GM12878 (cell line): ENCODE data around the gene FANCL. TPM values are rescaled to one million over a fixed set of nuclear protein-coding genes. Genes with fewer than 3 reads are reported as not detected.

Experiments
- ATAC-seq: fragments of 200-7000 bp; cut with Tn5 transposase; 3 replicates; pipeline ENCODE4 v1.9.1; 2020; ENCODE audit warnings: mild to moderate bottlenecking, moderate library complexity
- BruUV-seq: library from RNA; stranded (reverse); fragments of 400-500 nt; replicated peaks from 2 replicates; lab custom pipeline; 2021; lab: Mats Ljungman, UMichigan
- CTCF ChIA-PET: fragments of 300-600 bp; sonication (Branson Sonifier 250); formaldehyde crosslinking; extraction: SDS; loops from one replicate; lab custom pipeline; 2021; ENCODE audit warnings: inconsistent platforms; lab: Yijun Ruan, JAX
- POLR2A ChIA-PET: fragments of 350-600 bp; formaldehyde crosslinking; extraction: SDS; loops from one replicate; lab custom pipeline; 2021; ENCODE audit warnings: inconsistent platforms; lab: Charles Lee
- RAD21 ChIA-PET: fragments of 300-600 bp; sonication (Branson Sonifier 250); formaldehyde crosslinking; loops from one replicate; lab custom pipeline; 2023; ENCODE audit warnings: antibody characterized with exemption; ENCODE audit not compliant: unreplicated experiment; lab: Charles Lee
- SMC1A ChIA-PET: fragments of 300-600 bp; sonication (Branson Sonifier 250); formaldehyde crosslinking; loops from one replicate; lab custom pipeline; 2023; ENCODE audit not compliant: unreplicated experiment, uncharacterized antibody; lab: Charles Lee
- DNase-seq: peaks from one replicate; pipeline ENCODE4 v3.0.0-alpha.2; 2011; ENCODE audit warnings: low read depth, low spot score
- FAIRE-seq: peaks from 3 replicates; lab custom pipeline; 2011; peaks lifted over from hg19 to GRCh38; lab: Jason Lieb, UNC
- H2AFZ ChIP-seq: 2 replicates; pipeline ENCODE4 v1.6.0; 2011; ENCODE audit warnings: low read depth, low read length, control low read depth; ENCODE audit not compliant: control insufficient read depth
- H3K27ac ChIP-seq: 2 replicates; pipeline ENCODE4 v1.5.1; 2011; ENCODE audit warnings: control low read depth; ENCODE audit not compliant: control insufficient read depth, insufficient read depth
- H3K27me3 ChIP-seq, 2 experiments: replicated peaks in 1 of 2; 2 replicates each; pipeline versions ENCODE4 v1.6.0 to v1.6.1; 2011; ENCODE audit warnings: low read length in 1 of 2; ENCODE audit not compliant: control insufficient read depth in 2 of 2, insufficient read depth in 2 of 2
- H3K36me3 ChIP-seq, 2 experiments: 2 replicates each; pipeline ENCODE4 v1.5.1; 2011; ENCODE audit warnings: low read length in 1 of 2; ENCODE audit not compliant: control insufficient read depth in 2 of 2, insufficient read depth in 2 of 2
- H3K4me1 ChIP-seq: 2 replicates; pipeline ENCODE4 v1.6.1; 2011; ENCODE audit warnings: mild to moderate bottlenecking, low read length, moderate library complexity, mixed read lengths; ENCODE audit not compliant: control insufficient read depth, insufficient read depth
- H3K4me2 ChIP-seq: 2 replicates; pipeline ENCODE4 v1.6.0; 2011; ENCODE audit warnings: control low read depth; ENCODE audit not compliant: control insufficient read depth, insufficient read depth
- H3K4me3 ChIP-seq: fragments of 200-600 bp; sonication (generic); 2 replicates; pipeline ENCODE4 v1.5.1; 2016
- H3K79me2 ChIP-seq: 2 replicates; pipeline ENCODE4 v1.6.0; 2011; ENCODE audit warnings: low read length; ENCODE audit not compliant: control insufficient read depth, insufficient read depth
- H3K9ac ChIP-seq: 2 replicates; pipeline ENCODE4 v1.8.0; 2011; ENCODE audit warnings: low read length, control low read depth, mixed read lengths; ENCODE audit not compliant: control insufficient read depth, insufficient read depth
- H3K9me3 ChIP-seq: replicated peaks from 3 replicates; pipeline ENCODE4 v1.5.1; 2011; ENCODE audit warnings: mild to moderate bottlenecking, low read length; ENCODE audit not compliant: control insufficient read depth, insufficient read depth
- H4K20me1 ChIP-seq: 2 replicates; pipeline ENCODE4 v1.6.0; 2011; ENCODE audit not compliant: control insufficient read depth, insufficient read depth
- CBFB ChIP-seq: IDR thresholded peaks from 2 replicates; pipeline ENCODE4 v1.6.1; 2016; ENCODE audit warnings: antibody characterized with exemption, low read depth
- EP300 ChIP-seq, 2 experiments: fragments of 150-350 bp in 1 of 2; IDR thresholded peaks; 2 replicates each; pipeline ENCODE4 v1.6.1; 2011 to 2012; ENCODE audit warnings: low read depth in 2 of 2, low read length in 2 of 2, borderline replicate concordance in 1 of 2, improper control_type of control experiment in 1 of 2, inconsistent platforms in 1 of 2; ENCODE audit not compliant: control insufficient read depth in 1 of 2
- LARP7 ChIP-seq: fragments of 450-650 bp; IDR thresholded peaks from 2 replicates; pipeline ENCODE4 v1.6.1; 2017; ENCODE audit warnings: mild to moderate bottlenecking
- NR2C2 ChIP-seq: IDR thresholded peaks from 2 replicates; pipeline ENCODE4 v1.6.1; 2011; ENCODE audit warnings: borderline replicate concordance, low read depth; ENCODE audit not compliant: control insufficient read depth, insufficient read length
- PBX3 ChIP-seq: IDR thresholded peaks from 2 replicates; pipeline ENCODE4 v1.6.1; 2011; ENCODE audit warnings: mild to moderate bottlenecking, low read depth, low read length, moderate library complexity; ENCODE audit not compliant: insufficient replicate concordance
- RAD51 ChIP-seq: fragments of 450-650 bp; IDR thresholded peaks from 2 replicates; pipeline ENCODE4 v1.6.1; 2016; ENCODE audit warnings: moderate library complexity, mild to moderate bottlenecking, inconsistent platforms
- SMC3 ChIP-seq: IDR thresholded peaks from 2 replicates; pipeline ENCODE4 v1.6.1; 2011; ENCODE audit warnings: low read length, improper control_type of control experiment, borderline replicate concordance
- WGBS: methylation state at CpG from one replicate; pipeline ENCODE4 v1.1.6; 2016; ENCODE audit warnings: low lambda C conversion rate; ENCODE audit not compliant: insufficient replicate concordance, insufficient coverage; ENCODE audit errors: missing lambda C conversion rate; 5-methylcytosine and 5-hydroxymethylcytosine counted together
- in situ Hi-C: fragments of 300-500 bp; cut with MboI; formaldehyde crosslinking; loops from 9 replicates; pipeline ENCODE4 v1.14.3; 2018; ENCODE audit warnings: mixed read lengths
- intact Hi-C: fragments of 100-400 bp; cut with micrococcal nuclease; formaldehyde crosslinking; loops from one replicate; pipeline ENCODE4 v1.14.2; 2022; ENCODE audit not compliant: unreplicated experiment
- polyA plus RNA-seq, 11 experiments: library from polyadenylated mRNA; depleted of rRNA in 4 of 11; unstranded in 6 of 11; stranded (reverse) in 5 of 11; fragments of >200 nt; fragmentation: Nextera tagmentation in 4 of 11; fragmentation: Illumina TruSeq in 1 of 11; extraction: Ambion mirVana in 4 of 11; extraction: Trizol in 1 of 11; gene quantifications; 1 replicate in 1 of 11; 2 replicates in 10 of 11; pipeline versions ENCODE4 v1.2.1 to v1.2.3, GENCODE V29; 2011 to 2016; ENCODE audit warnings: inconsistent platforms in 2 of 11, missing spikeins in 2 of 11, low read depth in 1 of 11
- total RNA-seq, 4 experiments: library from RNA; depleted of rRNA in 3 of 4; stranded (reverse); fragments of >200 nt in 3 of 4; fragmentation: Illumina TruSeq in 1 of 4; extraction: Trizol in 1 of 4; gene quantifications; 2 replicates each; pipeline versions ENCODE4 v1.2.1 to v1.2.3, GENCODE V29; 2013 to 2021
- TF ChIP-seq, protein P1 (sequence below): IDR thresholded peaks from 2 replicates; pipeline ENCODE4 v1.6.1; 2011; ENCODE audit warnings: borderline replicate concordance, low read depth, mild to moderate bottlenecking, moderate library complexity, mixed read lengths, low read length; ENCODE audit not compliant: insufficient read depth; ENCODE audit errors: extremely low read length
- TF ChIP-seq, protein P2 (sequence below): IDR thresholded peaks from 2 replicates; pipeline ENCODE4 v1.6.1; 2012; ENCODE audit warnings: mild to moderate bottlenecking, low read depth, low read length

Gene FANCL
- total and polyA plus RNA-seq, 10 of the 15 experiments (the other 5 are each of a cell fraction or from before 2014, with no cell fraction given): 30.8 to 90.5 (median 52.3) TPM

DNA sequence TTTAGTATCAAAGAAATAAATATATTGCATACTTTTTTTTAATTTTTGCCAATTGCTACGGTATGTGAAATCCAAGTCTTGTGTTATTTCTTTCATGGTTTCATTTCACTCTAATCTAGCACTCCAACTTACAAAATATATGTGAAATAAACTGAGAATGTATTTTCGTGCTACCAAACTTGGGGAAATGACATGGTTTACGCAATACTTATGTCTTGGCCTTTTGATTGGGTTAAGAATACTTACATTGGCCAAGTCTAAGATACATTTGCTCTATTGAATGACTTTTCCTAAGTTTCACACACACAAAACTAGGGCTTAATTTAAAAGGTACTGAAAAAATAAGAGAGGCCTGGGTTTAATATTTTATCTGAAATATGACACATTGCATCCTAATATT lies 114.0 kb downstream of the FANCL start (continued):
- TF ChIP-seq EP300 (IDR thresholded peaks at IDR 0.05; ENCODE audit: borderline replicate concordance in 1 of 2, control insufficient read depth in 1 of 2, low read depth in 2 of 2, low read length in 2 of 2) (no peak), SMC3 (no peak), NR2C2 (no peak)

DNA sequence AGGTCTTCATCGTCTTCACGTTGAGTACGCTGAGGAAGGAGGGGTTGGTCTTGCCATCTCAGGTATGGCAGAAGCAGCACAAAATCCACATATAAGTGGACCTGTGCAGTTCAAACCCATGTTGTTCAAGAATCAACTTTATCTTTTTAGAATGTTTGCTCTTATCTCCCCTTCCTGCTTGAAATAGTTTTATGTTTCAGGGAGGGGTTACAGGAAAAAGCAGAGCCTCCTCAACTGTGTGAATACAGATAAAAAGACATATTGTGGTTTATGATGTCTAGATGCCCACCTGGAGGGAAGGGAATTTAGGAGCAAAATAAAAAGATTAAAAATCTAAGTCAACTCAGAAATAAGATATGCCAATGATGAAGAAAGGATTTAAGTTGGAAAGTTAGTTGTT lies 118.6 kb downstream of the FANCL start:
- BruUV-seq: no TSS peak
- SMC1A ChIA-PET: no interaction called here
- no peaks in the 10 kb centered on the region for H3K27me3 ChIP-seq
- POLR2A ChIA-PET: no interaction called here
- no peak for ATAC-seq
- intact Hi-C loops: no loop called here
- no peak overlapping the region for H3K4me2 ChIP-seq
- TF ChIP-seq LARP7 (no peak), NR2C2 (no peak)
- TF ChIP-seq, all 136 proteins: peak for 0
- 100% methylated on average over 3 of the region's 3 CpGs for WGBS
- Histone ChIP-seq H3K36me3 (no peaks in the 10 kb centered on the region; a peak in 1 of 4 replicates), H3K27ac (no peak overlapping the region), H2AFZ (no peak overlapping the region), H3K79me2 (no peaks in the 10 kb centered on the region), H3K4me3 (no peak overlapping the region), H4K20me1 (no peaks in the 10 kb centered on the region), H3K9me3 (peaks cover 1% of the 10 kb centered on the region; the same call in 2 of the 3 replicates), H3K4me1 (no peaks in the 10 kb centered on the region), H3K9ac (no peak overlapping the region)
- DNase-seq: no peak
- in situ Hi-C loops: no loop called here
- CTCF ChIA-PET: no interaction called here
- RAD21 ChIA-PET: no interaction called here
- FAIRE-seq: no peak

DNA sequence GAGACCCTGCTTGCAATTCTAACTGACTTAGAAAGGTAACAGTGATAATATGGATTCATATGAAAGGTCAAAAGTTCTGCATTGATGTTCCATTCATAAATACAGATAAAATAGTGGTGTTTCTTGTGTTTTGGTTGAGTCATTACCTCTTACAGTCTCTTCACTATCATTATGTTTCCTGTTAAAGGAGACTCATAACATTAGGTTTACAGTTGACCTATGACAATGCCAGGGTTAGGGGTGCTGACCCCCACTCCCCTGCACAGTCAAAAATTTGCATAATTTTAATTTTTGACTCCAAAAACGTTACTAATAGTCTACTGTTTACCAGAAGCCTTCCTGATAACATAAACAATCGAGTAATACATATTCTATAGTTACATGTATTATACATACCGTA lies 119.1 kb downstream of the FANCL start:
- H3K79me2 ChIP-seq: no peaks in the 10 kb centered on the region
- no peaks in the 10 kb centered on the region; a peak in 1 of 4 replicates for H3K36me3 ChIP-seq
- ChIA-PET RAD21 (no interaction called here), CTCF (no interaction called here), SMC1A (no interaction called here), POLR2A (no interaction called here)
- BruUV-seq: no TSS peak
- intact Hi-C loops (no loop called here), in situ Hi-C loops (no loop called here)
- H3K27me3 ChIP-seq: no peaks in the 10 kb centered on the region
- H2AFZ ChIP-seq: no peak overlapping the region
- H3K9ac ChIP-seq: no peak overlapping the region
- H3K4me3 ChIP-seq: no peak overlapping the region
- FAIRE-seq (no peak), DNase-seq (no peak), ATAC-seq (no peak)
- H3K4me1 ChIP-seq: no peaks in the 10 kb centered on the region
- WGBS: 62% methylated on average over 3 of the region's 3 CpGs
- peaks cover 1% of the 10 kb centered on the region; the same call in 2 of the 3 replicates for H3K9me3 ChIP-seq
- H4K20me1 ChIP-seq: no peaks in the 10 kb centered on the region
- H3K4me2 ChIP-seq: no peak overlapping the region
- no peak overlapping the region for H3K27ac ChIP-seq
- TF ChIP-seq SMC3: no peak
- TF ChIP-seq, protein P1, sequence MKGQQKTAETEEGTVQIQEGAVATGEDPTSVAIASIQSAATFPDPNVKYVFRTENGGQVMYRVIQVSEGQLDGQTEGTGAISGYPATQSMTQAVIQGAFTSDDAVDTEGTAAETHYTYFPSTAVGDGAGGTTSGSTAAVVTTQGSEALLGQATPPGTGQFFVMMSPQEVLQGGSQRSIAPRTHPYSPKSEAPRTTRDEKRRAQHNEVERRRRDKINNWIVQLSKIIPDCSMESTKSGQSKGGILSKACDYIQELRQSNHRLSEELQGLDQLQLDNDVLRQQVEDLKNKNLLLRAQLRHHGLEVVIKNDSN: no peak
- TF ChIP-seq, protein P2, sequence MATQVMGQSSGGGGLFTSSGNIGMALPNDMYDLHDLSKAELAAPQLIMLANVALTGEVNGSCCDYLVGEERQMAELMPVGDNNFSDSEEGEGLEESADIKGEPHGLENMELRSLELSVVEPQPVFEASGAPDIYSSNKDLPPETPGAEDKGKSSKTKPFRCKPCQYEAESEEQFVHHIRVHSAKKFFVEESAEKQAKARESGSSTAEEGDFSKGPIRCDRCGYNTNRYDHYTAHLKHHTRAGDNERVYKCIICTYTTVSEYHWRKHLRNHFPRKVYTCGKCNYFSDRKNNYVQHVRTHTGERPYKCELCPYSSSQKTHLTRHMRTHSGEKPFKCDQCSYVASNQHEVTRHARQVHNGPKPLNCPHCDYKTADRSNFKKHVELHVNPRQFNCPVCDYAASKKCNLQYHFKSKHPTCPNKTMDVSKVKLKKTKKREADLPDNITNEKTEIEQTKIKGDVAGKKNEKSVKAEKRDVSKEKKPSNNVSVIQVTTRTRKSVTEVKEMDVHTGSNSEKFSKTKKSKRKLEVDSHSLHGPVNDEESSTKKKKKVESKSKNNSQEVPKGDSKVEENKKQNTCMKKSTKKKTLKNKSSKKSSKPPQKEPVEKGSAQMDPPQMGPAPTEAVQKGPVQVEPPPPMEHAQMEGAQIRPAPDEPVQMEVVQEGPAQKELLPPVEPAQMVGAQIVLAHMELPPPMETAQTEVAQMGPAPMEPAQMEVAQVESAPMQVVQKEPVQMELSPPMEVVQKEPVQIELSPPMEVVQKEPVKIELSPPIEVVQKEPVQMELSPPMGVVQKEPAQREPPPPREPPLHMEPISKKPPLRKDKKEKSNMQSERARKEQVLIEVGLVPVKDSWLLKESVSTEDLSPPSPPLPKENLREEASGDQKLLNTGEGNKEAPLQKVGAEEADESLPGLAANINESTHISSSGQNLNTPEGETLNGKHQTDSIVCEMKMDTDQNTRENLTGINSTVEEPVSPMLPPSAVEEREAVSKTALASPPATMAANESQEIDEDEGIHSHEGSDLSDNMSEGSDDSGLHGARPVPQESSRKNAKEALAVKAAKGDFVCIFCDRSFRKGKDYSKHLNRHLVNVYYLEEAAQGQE: no peak
- TF ChIP-seq CBFB: no peak
- no peak for TF ChIP-seq PBX3
- no peak for TF ChIP-seq RAD51
